Activated CD8-positive, alpha-beta memory T cell treated with anti-CD3 and anti-CD28 coated beads, Interleukin-2, amount 50 U/mL, for 48 hours (primary cell): ENCODE data around the gene NUDT3.
"Not testable (repeated sequence)": the region's sequence is repeated elsewhere in the genome, so short reads cannot be mapped to it uniquely, and the experiment has no call there.

ENCODE experiments used
- DNase-seq: peaks from one replicate; pipeline ENCODE4 v3.0.0-alpha.2; 2020

The NUDT3 gene

GRCh38 chr6:34340394-34340793, 52.1 kb downstream of the NUDT3 start:
- no peak for DNase-seq

DNA sequence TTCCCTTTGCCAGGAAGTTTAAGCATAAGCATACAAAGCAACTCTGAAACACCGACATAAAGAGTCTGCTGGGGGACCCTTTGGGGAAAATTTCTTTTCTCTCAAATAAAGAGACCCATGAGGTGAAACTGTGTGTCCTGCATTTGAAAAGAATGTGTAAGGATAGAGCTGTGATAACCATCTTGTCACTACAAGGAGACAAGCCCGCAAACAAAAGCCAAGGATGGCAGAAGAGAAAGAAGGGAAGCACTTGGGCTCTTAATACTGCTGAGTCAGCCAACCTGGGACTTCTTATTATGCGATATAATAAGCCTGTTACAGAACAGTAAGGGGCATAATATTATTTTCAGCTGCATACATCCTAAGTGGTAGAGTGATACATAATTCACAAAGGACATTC, 52.5 kb downstream of the NUDT3 start:
- no peak for DNase-seq

- no peak for DNase-seq
These were observed 53.0 kb downstream of the NUDT3 start for GRCh38 chr6:34339432-34339831.

- no peak for DNase-seq
These were observed 53.7 kb downstream of the NUDT3 start for GRCh38 chr6:34338811-34339210.

DNA sequence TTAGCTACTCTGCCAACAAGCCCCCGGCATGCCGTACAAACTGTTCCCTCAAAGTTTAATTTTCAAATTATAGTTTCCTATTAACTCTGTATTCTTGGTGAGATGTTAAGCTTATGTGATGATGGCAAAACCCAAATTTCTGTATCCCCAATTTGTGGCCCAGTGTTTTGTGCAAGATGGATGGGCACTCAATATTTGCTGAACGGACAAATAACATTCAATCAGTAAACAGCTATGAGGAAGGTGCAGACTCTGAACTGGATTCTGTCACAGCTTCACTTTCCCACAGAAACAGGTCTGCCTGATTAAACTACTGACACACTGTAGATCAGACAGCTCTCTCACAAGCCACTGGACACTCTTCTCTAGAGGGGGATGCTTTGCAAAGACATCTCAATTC, 54.1 kb downstream of the NUDT3 start:
- DNase-seq: no peak

DNA sequence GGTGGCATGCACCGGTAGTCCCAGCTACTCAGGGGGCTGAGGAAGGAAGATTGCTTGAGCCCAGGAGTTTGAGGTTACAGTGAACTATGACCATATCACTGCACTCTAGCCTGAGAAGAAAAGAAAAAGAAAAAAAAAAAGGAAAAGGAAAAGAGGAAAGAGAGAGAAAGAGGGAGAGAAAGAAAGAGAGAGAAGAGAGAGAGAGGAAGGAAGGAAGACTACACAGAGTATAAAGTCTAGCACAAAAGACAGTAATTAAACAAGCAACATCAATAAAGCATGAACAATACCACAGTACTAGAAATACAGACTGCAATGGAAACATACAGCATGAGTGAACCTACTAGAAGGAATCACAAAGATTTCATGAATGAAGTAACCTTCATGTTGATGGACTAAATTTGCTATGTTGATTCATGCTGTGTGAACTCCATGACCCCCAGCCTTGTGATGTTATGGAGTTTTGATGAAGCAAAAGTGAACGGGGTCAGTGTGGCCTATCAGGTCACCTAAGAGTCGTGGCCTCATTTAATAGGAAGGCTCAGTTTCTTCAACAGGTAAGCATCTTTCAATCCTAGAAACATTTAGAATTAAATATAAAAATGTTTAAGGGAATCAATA, 57.6 kb downstream of the NUDT3 start:
- no peak for DNase-seq

DNA sequence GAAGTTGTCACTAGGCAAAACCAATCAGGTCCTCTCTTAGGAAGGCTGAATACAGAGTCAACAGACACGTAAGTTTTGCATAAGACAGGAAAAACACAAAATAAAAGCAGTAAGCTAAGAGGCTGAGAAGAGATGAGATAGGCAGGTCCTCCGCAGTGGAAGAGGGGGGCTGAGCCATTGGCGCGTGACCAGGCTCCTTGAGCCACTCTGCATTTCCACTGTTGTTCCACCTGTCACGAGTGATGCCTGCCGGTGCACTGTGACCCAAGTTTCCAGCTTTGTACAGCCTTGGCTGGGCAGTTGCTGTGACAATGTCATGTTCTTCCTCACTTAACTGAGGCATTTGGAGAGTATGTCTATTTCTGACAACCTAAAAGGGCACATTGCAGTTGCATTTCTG, 58.6 kb downstream of the NUDT3 start:
- no peak for DNase-seq

GRCh38 chr6:34332251-34333198, 59.9 kb downstream of the NUDT3 start:
- DNase-seq: no peak

DNA sequence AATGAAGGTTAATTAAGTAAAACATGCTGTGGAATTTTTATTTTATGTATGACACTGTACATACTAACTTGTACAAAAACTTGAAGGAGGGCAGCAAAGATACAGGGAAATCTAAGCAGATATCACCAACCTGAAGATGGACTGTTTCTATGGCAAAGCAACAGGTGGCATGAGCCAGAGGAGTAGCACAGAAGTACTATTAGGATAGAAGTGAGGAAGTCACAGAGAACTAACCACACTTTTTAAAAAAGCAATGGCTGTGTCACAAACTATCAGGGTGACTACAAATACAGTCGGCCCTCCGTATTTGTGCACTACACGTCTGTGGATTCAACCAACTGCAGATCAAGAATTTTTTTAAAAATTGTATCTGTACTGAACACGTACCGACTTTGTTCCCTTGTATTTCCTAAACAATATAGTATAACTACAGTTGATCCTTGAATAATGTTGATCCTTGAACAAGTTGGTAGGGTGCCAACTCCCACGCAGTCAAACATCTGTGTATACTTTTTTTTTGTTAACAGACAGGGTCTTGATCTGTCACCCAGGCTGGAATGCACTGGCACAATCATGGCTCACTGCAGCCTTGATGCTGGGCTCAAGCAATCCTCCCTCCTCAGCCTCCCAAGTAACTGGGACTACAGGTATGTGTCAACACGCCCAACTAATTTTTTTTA, 61.0 kb downstream of the NUDT3 start:
- no peak for DNase-seq

GRCh38 chr6:34329814-34330213, 62.7 kb downstream of the NUDT3 start:
- DNase-seq: not testable (repeated sequence)

DNA sequence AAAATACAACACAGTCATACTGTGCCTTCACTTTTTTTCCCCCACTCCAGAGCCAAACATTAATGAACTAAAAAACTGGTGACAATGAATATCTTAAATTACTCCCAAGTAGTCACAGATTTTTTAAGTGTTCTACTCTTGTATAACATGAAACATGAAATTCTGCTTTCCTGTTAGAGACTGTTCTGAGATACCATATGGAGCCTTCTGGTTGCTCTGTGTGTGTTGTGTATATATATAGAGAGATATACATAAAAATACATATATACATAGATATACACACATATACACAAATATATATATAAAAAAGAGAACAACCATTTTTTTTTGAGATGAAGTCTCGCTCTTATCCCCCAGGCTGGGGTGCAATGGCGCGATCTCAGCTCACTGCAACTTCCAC, 63.5 kb downstream of the NUDT3 start:
- DNase-seq: no peak

- DNase-seq: not testable (repeated sequence)
These were observed 64.9 kb downstream of the NUDT3 start for GRCh38 chr6:34327313-34328205.

DNA sequence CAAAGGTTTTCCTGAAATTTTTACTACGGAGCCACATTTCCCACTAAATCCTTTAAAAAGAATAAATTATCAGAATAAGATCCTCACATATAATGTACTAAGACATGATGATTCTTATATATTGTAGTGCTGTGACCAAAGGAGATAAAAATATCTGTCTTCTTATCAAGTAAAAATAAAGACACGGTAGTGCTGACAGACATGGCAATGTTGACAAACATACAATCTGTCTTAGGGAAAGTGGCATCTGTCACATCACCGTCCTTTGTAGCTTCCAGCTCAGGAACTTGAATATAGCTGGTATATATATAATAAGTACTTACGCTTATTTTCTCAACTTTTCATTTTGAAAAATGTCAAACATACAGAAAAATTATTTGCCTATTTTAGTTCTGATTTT, 66.8 kb downstream of the NUDT3 start:
- DNase-seq: no peak

DNA sequence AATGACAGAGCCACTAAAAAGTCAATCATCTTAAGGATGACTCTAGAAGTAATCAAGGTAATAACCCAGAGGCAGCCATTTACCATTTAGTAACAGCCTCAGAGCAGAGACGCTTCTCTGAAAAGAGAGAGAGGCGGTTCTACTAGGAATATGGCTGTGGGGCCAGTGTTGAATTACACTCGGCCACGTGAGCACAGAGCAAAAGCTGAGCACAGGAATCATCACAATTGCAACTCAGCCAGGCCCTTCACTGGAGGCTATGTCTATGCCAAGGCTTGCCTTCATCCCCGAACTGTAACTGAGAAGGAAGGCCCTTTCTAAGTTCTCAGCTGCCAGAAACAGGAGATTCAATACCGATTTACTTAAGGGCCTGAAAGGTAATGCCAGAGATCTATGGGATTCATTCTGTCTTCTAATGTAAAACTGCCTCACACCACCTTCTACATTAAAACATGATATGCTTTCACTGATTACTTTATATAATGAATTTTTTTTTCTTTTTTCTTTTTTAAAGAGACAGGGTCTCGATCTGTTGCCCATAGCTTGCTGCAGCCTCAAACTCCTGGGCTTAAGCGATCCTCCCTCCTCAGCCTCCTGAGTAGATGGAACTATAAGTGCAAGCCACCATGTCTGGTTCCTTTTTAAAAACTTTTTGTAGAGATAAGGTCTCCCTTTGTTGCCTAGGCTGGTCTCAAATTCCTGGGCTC, 67.6 kb downstream of the NUDT3 start:
- no peak for DNase-seq

GRCh38 chr6:34324221-34324620, 68.2 kb downstream of the NUDT3 start:
- DNase-seq: not testable (repeated sequence)

GRCh38 chr6:34323300-34323699, 69.2 kb downstream of the NUDT3 start:
- no peak for DNase-seq

- DNase-seq: no peak
These were observed 69.7 kb downstream of the NUDT3 start for GRCh38 chr6:34322732-34323131.

GRCh38 chr6:34321821-34322220, 70.6 kb downstream of the NUDT3 start:
- no peak for DNase-seq

- DNase-seq: no peak
These were observed 73.0 kb downstream of the NUDT3 start for GRCh38 chr6:34319471-34319885.

DNA sequence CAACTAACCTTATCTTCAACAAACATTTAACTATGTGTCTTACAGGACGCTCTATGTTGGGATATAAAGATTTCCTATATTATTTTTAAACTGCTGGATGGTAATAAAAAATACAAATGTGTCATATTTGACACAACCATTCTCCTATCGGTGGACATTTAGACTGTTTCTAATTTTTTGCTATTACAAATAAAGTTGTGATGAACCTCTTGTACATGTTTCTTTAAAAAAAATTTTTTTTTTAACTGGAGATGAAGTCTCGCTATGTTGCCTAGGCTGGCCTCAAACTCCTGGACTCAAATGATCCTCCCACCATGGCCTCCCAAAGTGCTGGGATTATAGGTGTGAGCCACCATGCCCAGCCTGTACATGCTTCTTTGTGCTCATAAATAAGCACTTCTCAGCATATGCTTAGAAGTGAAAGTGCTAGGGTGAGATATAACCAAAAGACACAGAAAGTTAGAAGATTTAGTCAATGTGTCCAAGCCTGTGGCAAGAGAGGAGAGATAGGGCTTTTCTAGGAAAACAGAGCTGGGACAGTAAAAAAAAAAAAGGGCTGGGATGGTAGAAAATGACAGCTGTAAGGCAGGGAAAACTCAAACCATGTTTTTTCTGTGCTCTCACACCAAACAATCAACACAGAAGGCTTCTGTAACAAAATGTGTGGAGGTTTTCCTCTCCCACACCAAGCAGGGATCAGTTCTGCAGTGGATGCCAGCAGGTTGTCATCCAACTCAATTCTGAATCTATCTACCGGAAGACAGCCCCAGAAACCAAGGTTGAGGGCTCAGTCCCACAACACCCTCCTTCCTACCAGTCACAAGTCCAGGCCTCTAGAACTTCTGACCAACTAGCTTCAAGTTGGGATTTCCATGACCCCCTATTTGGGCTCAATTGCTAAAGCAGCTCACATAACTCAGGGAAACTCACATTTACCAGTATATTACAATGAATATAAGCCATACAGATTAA, 73.7 kb downstream of the NUDT3 start:
- DNase-seq: no peak
